ENCODE data around the gene NRXN3.

DNA sequence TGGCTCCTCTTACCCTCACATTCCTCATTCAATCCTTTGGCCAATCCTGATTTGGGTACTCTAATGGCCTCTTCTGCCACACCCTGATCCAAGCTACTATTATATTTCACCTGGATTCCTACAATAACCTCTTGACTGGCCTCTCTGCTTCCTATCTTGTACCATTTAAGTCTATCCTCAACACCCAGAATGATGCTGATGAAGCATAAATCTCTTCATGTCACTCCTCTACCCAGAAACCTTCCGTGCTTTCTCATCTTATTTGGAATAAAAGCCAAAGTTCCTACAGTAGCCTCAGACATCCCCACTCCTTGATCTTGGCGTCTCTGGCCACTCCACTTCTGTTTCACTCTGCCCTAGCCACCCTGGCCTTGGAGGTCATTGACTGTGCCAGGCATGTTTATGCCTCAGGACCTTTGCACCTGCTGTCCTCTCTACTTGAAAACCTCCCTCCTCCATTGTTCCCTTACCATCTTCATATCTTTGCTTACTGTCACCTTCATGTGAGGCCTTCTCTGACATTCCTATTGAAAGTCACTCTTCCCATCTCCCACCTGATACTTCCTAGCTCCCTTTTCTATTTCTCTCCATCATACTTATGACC, 46.4 kb upstream of the NRXN3 start:
- TF ChIP-seq CTCF (optimal IDR thresholded peaks at IDR 0.05 in 1 of 3, IDR thresholded peaks at IDR 0.05 in 1 of 3, conservative IDR thresholded peaks at IDR 0.05 in 1 of 3; ENCODE audit: extremely low read depth in 1 of 3, insufficient read depth in 2 of 3, low read length in 3 of 3) = no peak
- no peak for TF ChIP-seq EZH2 (IDR thresholded peaks at IDR 0.05; ENCODE audit: low read length)
